Stomach (tissue), 9 donors: ENCODE measurements around the gene CBFA2T3. TPM values are rescaled to one million over a fixed set of nuclear protein-coding genes. Genes with fewer than 3 reads are reported as not detected.

ENCODE experiments used
- DNase-seq, 2 donors: peaks; one replicate each; pipeline versions ENCODE4 v3.0.0 to v3.0.0-alpha.2; 2013 to 2019
- H3K27ac ChIP-seq, 5 donors: fragments of 200-600 bp in 4 of 5; sonication (generic) in 4 of 5; one replicate each; pipeline ENCODE4 v1.5.1; 2013 to 2019; ENCODE audit warnings: mild to moderate bottlenecking in 1 of 5, moderate library complexity in 1 of 5
- H3K27me3 ChIP-seq, 3 donors: fragments of 200-600 bp; sonication (generic); one replicate each; pipeline ENCODE4 v1.5.1; 2017 to 2019; ENCODE audit warnings: mixed run types in 1 of 3
- H3K36me3 ChIP-seq, 4 donors: fragments of 200-600 bp; sonication (generic); 1 replicate in 3 of 4; 2 replicates in 1 of 4; pipeline ENCODE4 v1.5.1; 2016 to 2019
- H3K4me1 ChIP-seq, 4 donors: fragments of 200-600 bp; sonication (generic); one replicate each; pipeline ENCODE4 v1.5.1; 2016 to 2019
- H3K4me3 ChIP-seq, 4 donors: fragments of 200-600 bp; sonication (generic) in 3 of 4; one replicate each; pipeline ENCODE4 v1.5.1; 2016 to 2019; ENCODE audit warnings: mild to moderate bottlenecking in 1 of 4
- H3K9me3 ChIP-seq, 4 donors: fragments of 200-600 bp; sonication (generic); one replicate each; pipeline ENCODE4 v1.5.1; 2016 to 2019
- EP300 ChIP-seq: sonication (generic); formaldehyde crosslinking; IDR thresholded peaks from one replicate; pipeline ENCODE4 v1.6.1; 2017; ENCODE audit warnings: antibody characterized with exemption
- POLR2A ChIP-seq, 4 donors: fragments of 450-650 bp; IDR thresholded peaks; one replicate each; pipeline ENCODE4 v1.6.1; 2016; ENCODE audit warnings: antibody characterized with exemption in 4 of 4, control low read depth in 2 of 4, mild to moderate bottlenecking in 1 of 4, moderate library complexity in 1 of 4
- POLR2AphosphoS5 ChIP-seq, 3 donors: sonication (generic); formaldehyde crosslinking; IDR thresholded peaks; one replicate each; pipeline ENCODE4 v1.6.1; 2016; ENCODE audit warnings: antibody characterized with exemption in 3 of 3
- WGBS, 5 donors: extraction: QIAGEN DNeasy Blood & Tissue Kit in 3 of 5; methylation state at CpG; one replicate each; pipeline versions ENCODE4 v1.1.5 to v1.1.7; 2013 to 2018; 5-methylcytosine and 5-hydroxymethylcytosine counted together
- intact Hi-C: fragments of 100-400 bp; cut with DNase I; formaldehyde crosslinking; loops from one replicate; pipeline ENCODE4 v1.15.1; 2023; ENCODE audit warnings: low total_unique reads
- polyA plus RNA-seq, 3 donors: library from polyadenylated mRNA; stranded (reverse); fragments of 200-250 nt; gene quantifications; one replicate each; pipeline ENCODE4 v1.2.3, GENCODE V29; 2013
- total RNA-seq, 5 donors: library from RNA; depleted of rRNA; stranded (reverse); fragments of >200 nt; gene quantifications; one replicate each; pipeline versions ENCODE4 v1.1.0 to v1.2.3, GENCODE V29; 2014 to 2016
- TF ChIP-seq, protein P1 (sequence below), 7 experiments: fragments of 450-650 bp in 4 of 7; fragments of 200-600 bp in 3 of 7; sonication (generic) in 3 of 7; IDR thresholded peaks; one replicate each; pipeline ENCODE4 v1.5.1; 2016 to 2019; ENCODE audit warnings: antibody characterized with exemption in 7 of 7, control low read depth in 2 of 7, mild to moderate bottlenecking in 1 of 7
- donor health status: healthy with polysubstance abuse.
- donor health status: Bipolar disorder and iron deficiency.
- donor health status: healthy.

CBFA2T3 gene
- total and polyA plus RNA-seq, 8 donors, result 0.58 to 57.6 (median 2.5) TPM

DNA sequence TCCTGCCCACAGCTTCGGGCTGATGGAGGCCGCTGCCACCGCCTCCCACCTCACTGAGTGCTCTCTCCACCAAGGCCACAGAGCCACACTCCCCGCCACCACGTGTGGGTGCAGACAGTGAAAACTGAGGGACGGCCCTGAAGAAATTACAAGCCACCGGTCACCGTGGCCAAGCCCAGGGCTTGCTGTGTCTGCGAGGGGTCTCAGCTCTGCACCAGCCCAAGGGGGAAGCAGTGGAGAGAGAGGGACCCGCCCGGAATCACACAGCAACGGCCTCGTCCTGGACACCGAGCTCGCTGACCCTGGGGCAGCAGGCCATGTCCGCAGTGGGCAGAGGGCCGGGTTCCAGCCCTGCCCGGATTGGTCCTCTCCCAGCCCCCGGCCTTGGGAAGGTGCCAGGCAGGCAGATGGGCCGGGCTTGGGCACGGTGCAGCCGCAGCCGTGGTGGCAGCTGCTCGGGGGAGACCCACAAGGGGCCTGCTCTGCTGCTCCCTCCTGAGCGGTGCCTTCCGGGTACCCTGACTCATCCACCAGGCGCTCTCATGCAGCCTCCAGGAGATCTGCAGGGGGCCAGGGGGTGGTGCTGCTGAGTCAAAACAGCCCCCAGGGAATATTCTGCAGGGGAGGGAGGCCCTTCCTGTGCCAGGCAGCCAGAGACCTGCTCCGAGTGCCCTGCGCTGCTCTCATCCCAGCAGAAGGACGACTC is 52.0 kb downstream of the CBFA2T3 start:
- 57 to 75% (median 70%) methylated on average over 6 to 30 of the region's 30 CpGs for WGBS, 5 donors
- DNase-seq, result peak in 1 of 2 donors; percentile 74
- peaks cover 11 to 49% (median 45%) of the 10 kb centered on the region in 4 donors for H3K4me1 ChIP-seq
- H3K4me3 ChIP-seq, result no peak overlapping the region
- intact Hi-C loops, result no loop called here
- peak overlapping the region in 1 of 5 donors; percentile 13 for H3K27ac ChIP-seq
- H3K36me3 ChIP-seq, result no peaks in the 10 kb centered on the region
- H3K27me3 ChIP-seq, result peaks cover 0 to 79% (median 10%) of the 10 kb centered on the region in 3 donors
- no peaks in the 10 kb centered on the region for H3K9me3 ChIP-seq
- TF ChIP-seq POLR2AphosphoS5 (IDR thresholded peaks at IDR 0.05) (no peak), POLR2A (IDR thresholded peaks at IDR 0.05) (no peak), EP300 (no peak)
- TF ChIP-seq, protein P1, sequence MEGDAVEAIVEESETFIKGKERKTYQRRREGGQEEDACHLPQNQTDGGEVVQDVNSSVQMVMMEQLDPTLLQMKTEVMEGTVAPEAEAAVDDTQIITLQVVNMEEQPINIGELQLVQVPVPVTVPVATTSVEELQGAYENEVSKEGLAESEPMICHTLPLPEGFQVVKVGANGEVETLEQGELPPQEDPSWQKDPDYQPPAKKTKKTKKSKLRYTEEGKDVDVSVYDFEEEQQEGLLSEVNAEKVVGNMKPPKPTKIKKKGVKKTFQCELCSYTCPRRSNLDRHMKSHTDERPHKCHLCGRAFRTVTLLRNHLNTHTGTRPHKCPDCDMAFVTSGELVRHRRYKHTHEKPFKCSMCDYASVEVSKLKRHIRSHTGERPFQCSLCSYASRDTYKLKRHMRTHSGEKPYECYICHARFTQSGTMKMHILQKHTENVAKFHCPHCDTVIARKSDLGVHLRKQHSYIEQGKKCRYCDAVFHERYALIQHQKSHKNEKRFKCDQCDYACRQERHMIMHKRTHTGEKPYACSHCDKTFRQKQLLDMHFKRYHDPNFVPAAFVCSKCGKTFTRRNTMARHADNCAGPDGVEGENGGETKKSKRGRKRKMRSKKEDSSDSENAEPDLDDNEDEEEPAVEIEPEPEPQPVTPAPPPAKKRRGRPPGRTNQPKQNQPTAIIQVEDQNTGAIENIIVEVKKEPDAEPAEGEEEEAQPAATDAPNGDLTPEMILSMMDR (IDR thresholded peaks at IDR 0.05), result no peak

DNA sequence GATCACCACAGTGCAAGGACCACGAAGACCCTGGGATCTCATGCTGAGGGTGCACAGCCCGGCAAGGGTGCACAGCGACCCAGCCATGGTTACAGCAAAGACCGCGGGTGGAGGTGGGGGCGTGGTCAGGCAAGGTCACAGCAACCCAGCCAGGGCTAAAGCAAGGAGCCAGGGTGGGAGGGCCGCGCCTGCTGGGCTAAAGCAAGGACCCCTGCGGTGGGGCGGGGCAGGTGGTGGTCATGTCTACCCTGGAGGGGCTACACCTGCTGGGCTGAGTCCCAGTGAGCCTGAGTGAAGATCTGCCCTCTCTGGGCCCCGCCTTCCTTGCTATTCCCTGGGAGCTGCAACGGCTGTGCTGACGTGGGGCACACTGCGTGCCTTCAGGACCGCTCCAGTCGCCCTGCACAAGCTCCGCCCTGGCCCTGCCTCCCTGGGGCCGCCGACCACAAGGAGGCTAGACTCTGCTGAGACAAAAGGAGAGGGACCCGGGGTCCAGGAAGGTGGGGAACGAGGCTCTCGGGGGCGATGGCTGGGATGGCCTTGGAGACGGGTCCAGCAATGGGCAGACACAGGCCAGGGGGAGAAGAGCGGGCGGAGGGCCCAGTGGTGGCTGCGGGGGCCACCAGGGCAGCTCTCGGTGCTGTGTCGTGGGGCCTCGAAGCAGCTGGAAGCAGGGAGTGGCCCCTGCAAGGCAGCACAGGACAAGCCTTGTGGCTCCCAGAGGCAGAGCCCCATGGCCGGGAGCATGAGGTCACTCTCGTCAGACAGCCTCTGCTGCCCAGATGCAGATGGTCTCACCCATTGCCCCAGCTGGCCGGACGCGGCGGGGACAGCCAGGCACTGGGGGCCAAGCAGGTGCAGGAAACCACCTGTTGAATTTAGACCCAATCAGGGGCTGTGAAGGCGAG is 52.8 kb downstream of the CBFA2T3 start:
- Histone ChIP-seq H3K9me3 (no peaks in the 10 kb centered on the region), H3K27me3 (peaks cover 0 to 84% (median 10%) of the 10 kb centered on the region in 3 donors), H3K27ac (peak overlapping the region in 1 of 5 donors; percentile 13), H3K4me1 (peaks cover 11 to 52% (median 45%) of the 10 kb centered on the region in 4 donors), H3K36me3 (no peaks in the 10 kb centered on the region), H3K4me3 (no peak overlapping the region)
- TF ChIP-seq, protein P1 (IDR thresholded peaks at IDR 0.05), result no peak
- TF ChIP-seq EP300, result no peak
- TF ChIP-seq POLR2AphosphoS5 (IDR thresholded peaks at IDR 0.05), result no peak
- TF ChIP-seq POLR2A (IDR thresholded peaks at IDR 0.05), result no peak
- intact Hi-C loops, result no loop called here
- 64 to 82% (median 73%) methylated on average over 24 to 37 of the region's 37 CpGs for WGBS, 5 donors
- DNase-seq, result peak in 1 of 2 donors; percentile 63

DNA sequence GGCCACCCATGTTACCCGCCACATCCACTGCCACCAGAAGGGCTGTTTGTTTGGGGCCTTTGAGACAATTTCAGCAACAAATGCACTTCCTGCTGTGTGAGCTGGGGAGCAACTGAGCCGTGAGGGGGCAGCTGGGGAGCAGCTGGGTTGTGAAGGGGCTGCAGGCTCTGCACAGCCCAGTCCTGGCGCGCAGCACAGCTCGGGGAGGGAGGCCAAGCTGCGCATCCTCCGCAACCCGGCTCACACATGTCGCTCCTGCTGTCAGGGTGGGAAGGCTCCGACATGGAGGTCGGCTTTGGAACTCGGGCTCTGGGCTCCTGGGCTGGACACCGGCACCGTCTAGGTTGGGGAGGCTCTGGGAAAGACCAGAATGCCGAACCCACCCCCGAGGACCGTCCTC is 53.6 kb downstream of the CBFA2T3 start:
- no peak for TF ChIP-seq POLR2AphosphoS5 (IDR thresholded peaks at IDR 0.05)
- no peak for TF ChIP-seq POLR2A (IDR thresholded peaks at IDR 0.05)
- TF ChIP-seq, protein P1 (IDR thresholded peaks at IDR 0.05), result no peak
- no peak for TF ChIP-seq EP300
- Histone ChIP-seq H3K36me3 (no peaks in the 10 kb centered on the region), H3K4me3 (no peak overlapping the region), H3K27me3 (peaks cover 0 to 84% (median 7%) of the 10 kb centered on the region in 3 donors), H3K27ac (no peak overlapping the region), H3K4me1 (peaks cover 11 to 56% (median 43%) of the 10 kb centered on the region in 4 donors), H3K9me3 (no peaks in the 10 kb centered on the region)
- 62 to 79% (median 76%) methylated on average over 6 to 17 of the region's 17 CpGs for WGBS, 5 donors
- no peak for DNase-seq
- intact Hi-C loops, result no loop called here

DNA sequence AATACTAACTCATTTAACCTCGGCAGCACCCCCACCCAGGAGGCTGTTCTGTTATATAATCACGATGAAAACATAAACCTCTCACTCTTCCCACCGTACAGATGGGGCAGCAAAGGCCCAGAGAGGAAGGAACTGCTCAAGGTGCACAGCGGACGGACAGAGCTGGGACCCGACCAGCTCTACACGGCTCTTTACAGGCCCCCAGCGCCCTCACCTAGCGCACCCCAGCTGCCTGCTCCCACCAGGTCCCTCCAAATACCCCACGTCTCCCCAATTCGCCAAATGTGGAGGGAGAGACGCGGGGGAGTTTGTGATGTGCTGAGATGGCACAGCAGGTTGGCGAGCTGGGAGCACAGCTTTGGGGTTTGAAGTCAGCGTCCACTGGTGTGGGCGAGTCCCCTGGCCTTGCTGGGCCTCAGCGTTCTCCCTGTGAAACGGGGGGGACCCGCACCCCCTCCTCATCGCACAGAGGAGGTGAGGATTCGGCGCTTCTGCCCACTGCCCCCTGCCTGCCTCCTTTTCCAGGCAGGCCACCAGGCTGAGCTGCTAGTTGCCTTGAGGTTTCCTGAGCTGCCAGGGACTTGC is 54.1 kb downstream of the CBFA2T3 start:
- intact Hi-C loops, result no loop called here
- H3K4me1 ChIP-seq, result peaks cover 11 to 60% (median 40%) of the 10 kb centered on the region in 4 donors
- H3K27ac ChIP-seq, result peak overlapping the region; percentile 11 to 63 (median 28)
- H3K4me3 ChIP-seq, result no peak overlapping the region
- no peaks in the 10 kb centered on the region for H3K9me3 ChIP-seq
- TF ChIP-seq EP300 (no peak), POLR2A (IDR thresholded peaks at IDR 0.05) (no peak), POLR2AphosphoS5 (IDR thresholded peaks at IDR 0.05) (no peak)
- TF ChIP-seq, protein P1 (IDR thresholded peaks at IDR 0.05), result no peak
- no peak for DNase-seq
- H3K27me3 ChIP-seq, result peaks cover 0 to 84% (median 2%) of the 10 kb centered on the region in 3 donors
- H3K36me3 ChIP-seq, result no peaks in the 10 kb centered on the region
- 81 to 84% (median 83%) methylated on average over 22 of the region's 22 CpGs for WGBS, 5 donors
